ENCODE data around the gene MPP1. TPM values are rescaled to one million over a fixed set of nuclear protein-coding genes. Genes with fewer than 3 reads are reported as not detected.

Gene MPP1
- total RNA-seq, 2 experiments from 2014 or later: 1.2 to 3.5 TPM

DNA sequence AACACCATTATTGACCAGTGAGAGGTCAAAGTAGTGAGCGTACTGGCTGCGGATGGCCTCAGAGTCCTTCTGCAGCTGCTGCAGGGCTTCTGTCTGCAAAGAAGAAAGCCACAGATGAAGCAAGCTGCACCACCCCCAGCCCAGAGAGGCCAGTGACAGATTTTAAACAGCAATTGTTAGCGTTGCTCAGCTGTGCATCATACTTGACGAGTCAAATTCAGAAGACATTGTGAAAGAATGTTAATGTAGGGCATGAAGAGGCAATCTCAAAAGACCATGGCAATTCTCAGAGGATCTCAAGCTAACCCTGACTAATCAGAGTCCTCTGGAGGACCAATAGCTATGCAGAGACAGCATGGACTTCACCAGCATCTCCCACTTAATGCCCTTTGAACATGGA is 26.0 kb downstream of the MPP1 start:
- TF ChIP-seq, protein P1, sequence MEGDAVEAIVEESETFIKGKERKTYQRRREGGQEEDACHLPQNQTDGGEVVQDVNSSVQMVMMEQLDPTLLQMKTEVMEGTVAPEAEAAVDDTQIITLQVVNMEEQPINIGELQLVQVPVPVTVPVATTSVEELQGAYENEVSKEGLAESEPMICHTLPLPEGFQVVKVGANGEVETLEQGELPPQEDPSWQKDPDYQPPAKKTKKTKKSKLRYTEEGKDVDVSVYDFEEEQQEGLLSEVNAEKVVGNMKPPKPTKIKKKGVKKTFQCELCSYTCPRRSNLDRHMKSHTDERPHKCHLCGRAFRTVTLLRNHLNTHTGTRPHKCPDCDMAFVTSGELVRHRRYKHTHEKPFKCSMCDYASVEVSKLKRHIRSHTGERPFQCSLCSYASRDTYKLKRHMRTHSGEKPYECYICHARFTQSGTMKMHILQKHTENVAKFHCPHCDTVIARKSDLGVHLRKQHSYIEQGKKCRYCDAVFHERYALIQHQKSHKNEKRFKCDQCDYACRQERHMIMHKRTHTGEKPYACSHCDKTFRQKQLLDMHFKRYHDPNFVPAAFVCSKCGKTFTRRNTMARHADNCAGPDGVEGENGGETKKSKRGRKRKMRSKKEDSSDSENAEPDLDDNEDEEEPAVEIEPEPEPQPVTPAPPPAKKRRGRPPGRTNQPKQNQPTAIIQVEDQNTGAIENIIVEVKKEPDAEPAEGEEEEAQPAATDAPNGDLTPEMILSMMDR (conservative IDR thresholded peaks at IDR 0.05; ENCODE audit: low read length): no peak
- no peak for TF ChIP-seq EZH2phosphoT487 (IDR thresholded peaks at IDR 0.05; ENCODE audit: borderline replicate concordance, low read depth, low read length)
- ChIA-PET CTCF (ENCODE audit: unreplicated experiment) (no interaction called here), POLR2A (no interaction called here)
- H4K20me1 ChIP-seq (ENCODE audit: insufficient read depth, low read length): no peaks in the 10 kb centered on the region
- DNase-seq (ENCODE audit: low spot score): no peak
- H2AFZ ChIP-seq (ENCODE audit: low read length): no peak overlapping the region
- H3K4me2 ChIP-seq (ENCODE audit: low read length): no peak overlapping the region
- no TSS peak for BruUV-seq (replicated peaks)
- no peaks in the 10 kb centered on the region for H3K4me1 ChIP-seq (ENCODE audit: insufficient read depth, low read length, poor library complexity, severe bottlenecking)
- H3K4me3 ChIP-seq (ENCODE audit: low read depth, low read length, poor library complexity, severe bottlenecking): no peak overlapping the region
- intact Hi-C loops (cut with micrococcal nuclease; ENCODE audit: unreplicated experiment): no loop called here
- no peaks in the 10 kb centered on the region for H3K9me2 ChIP-seq (ENCODE audit: insufficient read depth, low read length)
- H3K27ac ChIP-seq (ENCODE audit: low read depth, low read length, poor library complexity, severe bottlenecking): no peak overlapping the region
- H3K36me3 ChIP-seq (ENCODE audit: insufficient read depth, low read length): peaks cover 42% of the 10 kb centered on the region
- no peaks in the 10 kb centered on the region for H3K79me2 ChIP-seq (ENCODE audit: insufficient read depth, low read depth, low read length)
- no peaks in the 10 kb centered on the region for H3K9me3 ChIP-seq (ENCODE audit: low read length)

DNA sequence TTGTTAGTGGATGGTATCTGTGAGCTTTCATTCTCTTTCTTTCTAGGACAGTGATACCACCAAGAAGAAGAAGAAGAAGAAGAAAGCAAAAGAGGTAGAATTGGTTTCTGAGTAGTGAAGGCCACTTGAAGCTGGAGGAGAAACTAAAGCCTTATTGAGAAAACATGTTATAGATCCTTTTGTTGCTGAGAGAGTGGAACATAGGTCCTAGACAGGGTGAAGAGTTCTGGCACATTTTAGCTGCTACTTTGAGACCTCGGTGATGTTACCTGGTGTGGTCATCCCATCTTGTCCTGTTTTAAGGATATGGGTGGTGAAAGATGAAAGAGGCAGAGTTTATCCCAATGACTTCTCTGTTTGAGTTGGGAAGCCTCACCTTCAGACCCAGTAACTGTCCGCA is 28.5 kb downstream of the MPP1 start:
- peaks cover 61% of the 10 kb centered on the region for H3K36me3 ChIP-seq (ENCODE audit: insufficient read depth, low read length)
- no peak overlapping the region for H2AFZ ChIP-seq (ENCODE audit: low read length)
- H4K20me1 ChIP-seq (ENCODE audit: insufficient read depth, low read length): no peaks in the 10 kb centered on the region
- no peak overlapping the region for H3K4me3 ChIP-seq (ENCODE audit: low read depth, low read length, poor library complexity, severe bottlenecking)
- BruUV-seq (replicated peaks): no TSS peak
- no peak overlapping the region for H3K4me2 ChIP-seq (ENCODE audit: low read length)
- no peaks in the 10 kb centered on the region for H3K4me1 ChIP-seq (ENCODE audit: insufficient read depth, low read length, poor library complexity, severe bottlenecking)
- ChIA-PET CTCF (ENCODE audit: unreplicated experiment) (no interaction called here), POLR2A (no interaction called here)
- no peaks in the 10 kb centered on the region for H3K79me2 ChIP-seq (ENCODE audit: insufficient read depth, low read depth, low read length)
- H3K27ac ChIP-seq (ENCODE audit: low read depth, low read length, poor library complexity, severe bottlenecking): no peak overlapping the region
- H3K9me2 ChIP-seq (ENCODE audit: insufficient read depth, low read length): no peaks in the 10 kb centered on the region
- H3K9me3 ChIP-seq (ENCODE audit: low read length): no peaks in the 10 kb centered on the region
- no peak for TF ChIP-seq EZH2phosphoT487 (IDR thresholded peaks at IDR 0.05; ENCODE audit: borderline replicate concordance, low read depth, low read length)
- TF ChIP-seq, protein P1 (conservative IDR thresholded peaks at IDR 0.05; ENCODE audit: low read length): no peak
- intact Hi-C loops (cut with micrococcal nuclease; ENCODE audit: unreplicated experiment): no loop called here
- DNase-seq (ENCODE audit: low spot score): no peak

DNA sequence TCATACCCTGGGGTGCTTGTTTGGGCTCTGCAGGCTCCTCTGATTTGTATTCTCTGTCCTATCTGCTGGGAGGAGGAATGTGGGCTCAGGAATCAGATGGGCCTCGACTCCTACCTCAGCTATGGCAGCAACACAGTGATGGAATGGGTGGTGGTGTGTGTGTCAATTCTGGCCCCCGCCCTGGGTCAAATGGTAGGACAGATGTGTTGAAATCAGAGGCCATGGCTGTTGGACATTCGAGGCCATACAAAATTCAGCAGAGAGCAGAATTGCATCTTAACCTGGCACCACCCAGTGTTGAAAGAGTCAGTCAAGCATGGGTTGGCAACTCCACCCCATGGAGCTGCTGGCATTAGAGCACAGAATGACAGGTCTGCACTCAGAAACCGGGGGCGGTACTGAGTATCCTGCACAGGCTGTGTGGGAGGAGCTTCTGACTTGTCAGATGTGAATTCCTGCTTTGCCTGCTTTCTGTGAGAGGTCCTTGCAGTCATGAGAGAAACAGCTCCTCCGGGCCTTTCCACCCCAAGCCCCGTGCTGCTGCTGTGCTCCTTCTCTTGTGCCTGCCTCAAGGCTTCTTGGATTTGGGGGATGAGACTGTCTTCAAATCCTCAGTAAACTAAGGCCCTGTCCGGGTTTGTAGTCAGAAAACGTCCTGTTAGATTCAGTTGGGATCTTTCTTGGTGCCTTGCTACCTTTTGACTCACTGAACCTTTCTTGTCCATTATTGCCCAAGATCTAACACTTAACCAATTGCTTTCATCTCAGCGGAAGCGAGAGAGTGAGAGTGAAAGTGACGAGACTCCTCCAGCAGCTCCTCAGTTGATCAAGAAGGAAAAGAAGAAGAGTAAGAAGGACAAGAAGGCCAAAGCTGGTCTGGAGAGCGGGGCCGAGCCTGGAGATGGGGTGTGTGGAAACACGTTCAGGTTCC is 29.6 kb downstream of the MPP1 start:
- Histone ChIP-seq H2AFZ (ENCODE audit: low read length) (no peak overlapping the region), H3K9me3 (ENCODE audit: low read length) (no peaks in the 10 kb centered on the region), H3K27ac (ENCODE audit: low read depth, low read length, poor library complexity, severe bottlenecking) (no peak overlapping the region), H3K79me2 (ENCODE audit: insufficient read depth, low read depth, low read length) (no peaks in the 10 kb centered on the region), H3K4me3 (ENCODE audit: low read depth, low read length, poor library complexity, severe bottlenecking) (no peak overlapping the region), H3K4me2 (ENCODE audit: low read length) (no peak overlapping the region), H3K4me1 (ENCODE audit: insufficient read depth, low read length, poor library complexity, severe bottlenecking) (no peaks in the 10 kb centered on the region), H3K9me2 (ENCODE audit: insufficient read depth, low read length) (no peaks in the 10 kb centered on the region), H4K20me1 (ENCODE audit: insufficient read depth, low read length) (no peaks in the 10 kb centered on the region), H3K36me3 (ENCODE audit: insufficient read depth, low read length) (peaks cover 72% of the 10 kb centered on the region)
- BruUV-seq (replicated peaks): no TSS peak
- no peak for DNase-seq (ENCODE audit: low spot score)
- intact Hi-C loops (cut with micrococcal nuclease; ENCODE audit: unreplicated experiment): no loop called here
- TF ChIP-seq, protein P1 (conservative IDR thresholded peaks at IDR 0.05; ENCODE audit: low read length): no peak
- no peak for TF ChIP-seq EZH2phosphoT487 (IDR thresholded peaks at IDR 0.05; ENCODE audit: borderline replicate concordance, low read depth, low read length)
- ChIA-PET POLR2A (no interaction called here), CTCF (ENCODE audit: unreplicated experiment) (no interaction called here)
